Brain pericyte (primary cell): ENCODE measurements around the gene GPBP1L1.
"Not testable (repeated sequence)": the region's sequence is repeated elsewhere in the genome, so short reads cannot be mapped to it uniquely, and the experiment has no call there.

ENCODE experiments used
- DNase-seq: peaks from one replicate; pipeline ENCODE4 v3.0.0-alpha.2; 2012; ENCODE audit warnings: low read depth, low spot score

GPBP1L1 gene

DNA sequence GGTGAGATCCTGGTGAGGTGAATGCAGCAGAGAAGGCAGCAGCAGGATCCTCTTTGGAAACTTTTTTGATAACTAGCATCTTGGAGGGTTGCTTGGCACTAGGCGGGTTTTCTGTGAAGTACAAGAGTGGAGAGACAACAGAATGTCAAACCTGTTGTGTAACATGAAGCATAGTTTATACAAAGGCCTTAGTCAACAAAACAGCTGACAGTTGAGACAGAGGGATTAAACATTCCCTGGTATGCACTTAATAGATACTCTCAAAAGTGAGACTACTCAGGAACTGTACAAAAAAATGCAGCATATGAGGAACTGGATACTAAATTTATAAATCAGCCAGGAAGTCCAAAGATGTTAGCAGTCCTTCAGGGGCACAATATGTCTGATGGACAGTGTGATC lies 46.0 kb downstream of the GPBP1L1 start:
- no peak for DNase-seq

DNA sequence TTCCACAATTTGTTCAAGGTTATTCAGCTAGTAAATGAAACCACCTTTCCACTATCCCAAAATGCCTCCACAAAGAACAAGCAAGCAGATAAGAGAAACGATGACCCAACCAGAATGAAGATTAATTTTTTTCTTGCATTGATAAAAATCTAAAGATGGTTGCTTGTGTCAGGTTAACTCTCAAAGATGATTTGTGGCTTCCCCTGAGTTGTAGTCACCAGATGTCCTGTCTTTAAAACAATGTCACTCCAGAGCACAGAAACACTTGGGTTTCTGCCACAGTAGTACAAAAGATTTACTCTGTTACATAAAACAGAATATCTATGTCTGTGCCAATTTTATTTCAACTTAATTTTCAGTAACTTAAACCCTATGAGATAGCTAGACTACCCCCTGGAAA lies 51.1 kb downstream of the GPBP1L1 start:
- no peak for DNase-seq

DNA sequence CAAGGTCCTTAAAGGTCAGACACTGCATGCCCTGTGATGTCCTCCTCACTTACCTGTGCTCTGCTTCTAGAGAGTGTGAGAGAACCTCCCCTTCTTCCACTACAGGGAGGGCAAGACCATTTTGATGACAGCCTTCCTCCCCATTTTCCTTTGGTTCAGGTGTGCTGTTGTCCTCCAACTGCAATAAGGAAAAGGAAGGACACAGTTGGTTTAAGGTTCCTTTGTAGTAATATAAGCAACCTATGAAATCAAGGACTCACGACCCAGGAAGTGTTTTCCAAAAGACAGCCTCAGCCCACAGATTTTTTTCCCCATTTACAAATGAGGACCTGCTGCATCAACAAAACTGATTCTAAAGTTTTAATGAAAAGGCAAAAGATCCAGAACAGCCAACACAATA lies 55.9 kb downstream of the GPBP1L1 start:
- DNase-seq = no peak

DNA sequence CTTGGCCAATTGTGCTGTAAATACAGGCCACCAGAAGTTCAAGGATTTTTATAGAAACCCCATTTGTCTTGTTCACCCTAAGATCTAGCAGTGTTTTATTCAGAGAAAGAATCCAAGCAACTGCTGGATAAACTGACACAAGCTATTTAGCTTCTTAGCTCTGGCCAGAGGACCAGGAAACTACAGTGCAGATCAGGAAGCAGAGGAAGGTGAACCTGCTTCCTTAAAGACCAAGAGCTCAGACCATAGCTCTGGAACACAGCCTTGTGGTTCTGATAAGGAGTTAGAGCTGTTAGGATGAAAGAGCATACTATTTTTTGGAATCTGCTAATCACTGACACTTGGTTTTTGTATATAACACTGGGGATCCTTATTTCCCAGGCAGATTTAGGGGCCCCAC lies 57.3 kb downstream of the GPBP1L1 start:
- no peak for DNase-seq

DNA sequence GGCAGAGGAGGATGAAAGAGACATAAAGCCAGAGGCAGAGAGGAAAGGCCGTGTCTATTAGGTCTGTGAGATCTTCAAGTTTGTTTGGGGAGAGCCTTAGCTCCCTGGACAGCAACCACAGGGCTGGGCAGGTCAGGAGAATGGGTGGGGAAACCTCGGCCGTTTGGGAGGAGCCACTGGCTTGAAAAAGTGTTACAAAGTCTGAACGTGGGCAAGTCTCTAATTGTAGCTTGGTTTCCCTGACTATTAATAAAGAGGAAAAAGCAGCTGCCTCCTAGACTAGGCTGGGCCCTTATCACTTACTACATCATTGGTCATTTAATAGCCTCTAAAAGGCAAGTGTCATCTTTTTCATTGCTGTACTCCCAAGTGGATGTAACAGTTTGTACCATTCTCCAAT lies 62.4 kb downstream of the GPBP1L1 start, which contains the start of gene CCDC17:
CCDC17 (minus strand) TSS at position 83 of the 400 bp plus-strand sequence. CDS start 145 bp downstream, outside the sequence.
- DNase-seq = no peak

DNA sequence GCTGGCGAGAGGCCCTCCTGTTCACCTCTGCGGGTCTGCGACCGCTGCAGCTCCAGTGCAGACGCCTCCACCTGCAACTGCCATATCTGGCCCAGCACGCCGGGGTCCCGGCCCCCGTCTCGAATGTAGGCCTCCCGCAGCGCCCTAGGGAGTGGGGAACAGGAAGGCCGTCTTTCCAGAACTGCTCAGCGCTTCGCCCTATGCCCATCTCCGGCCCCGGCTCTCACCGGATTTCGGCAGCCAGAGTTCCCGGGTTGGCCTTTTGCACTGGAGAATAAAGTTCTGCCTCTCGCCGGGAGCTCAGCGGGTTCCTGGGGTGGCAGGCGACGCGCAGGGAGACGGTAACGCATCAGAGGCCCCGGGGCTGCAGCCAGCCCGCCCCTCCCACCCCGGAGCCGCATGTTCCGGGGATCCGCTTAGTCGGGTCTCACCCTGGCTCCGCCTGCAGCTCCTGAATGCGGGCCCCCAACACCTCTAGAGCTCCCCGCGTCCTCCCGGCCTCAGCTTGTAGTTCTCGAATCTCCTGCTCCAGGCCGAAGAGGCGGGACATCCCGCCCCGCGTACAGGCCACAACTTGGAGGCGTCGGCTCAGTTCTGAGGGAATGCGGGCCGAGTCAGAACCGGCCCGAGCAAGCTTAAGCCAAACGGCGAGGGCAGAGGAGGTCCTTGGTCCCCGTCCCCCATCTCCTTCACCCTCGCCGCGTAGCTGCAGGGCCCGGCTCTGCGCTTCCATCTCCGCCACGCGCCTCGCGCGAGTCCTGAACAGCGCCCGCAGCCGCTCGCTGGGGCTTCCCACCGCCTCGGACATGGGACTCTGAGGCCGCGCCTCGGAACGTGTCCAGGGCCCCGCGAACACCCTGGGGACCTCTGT lies 63.6 kb downstream of the GPBP1L1 start:
- no peak for DNase-seq

DNA sequence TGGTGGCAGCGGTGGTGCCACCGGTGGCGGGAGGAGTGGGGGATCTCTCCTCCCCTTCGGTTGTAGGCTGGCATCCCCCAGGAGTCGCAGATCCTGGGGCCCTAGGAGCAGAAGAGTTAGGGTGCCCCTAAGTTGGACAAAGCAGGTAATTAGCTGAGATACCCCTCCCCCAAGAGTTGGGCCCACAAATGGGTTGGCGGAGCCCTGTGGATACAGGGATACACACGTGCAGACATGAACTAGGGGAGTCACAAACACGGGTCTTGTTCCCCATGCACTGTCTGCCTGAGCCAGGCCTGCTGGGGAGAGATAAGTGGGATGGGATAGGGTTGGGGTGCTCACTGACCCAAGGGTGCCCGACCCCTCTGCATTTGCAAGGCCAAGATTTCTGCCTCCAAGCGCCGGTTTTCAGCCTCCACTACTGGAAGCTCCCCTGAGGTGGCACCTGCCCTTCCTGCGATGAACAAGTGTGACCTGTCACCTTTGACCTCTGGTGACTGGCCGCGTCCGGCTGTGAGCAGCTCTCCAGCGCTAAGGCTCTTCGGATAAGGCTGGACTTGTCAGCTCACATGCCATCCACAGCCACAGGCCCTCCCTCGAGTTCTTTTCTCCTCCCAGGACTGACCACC lies 64.3 kb downstream of the GPBP1L1 start:
- no peak for DNase-seq

DNA sequence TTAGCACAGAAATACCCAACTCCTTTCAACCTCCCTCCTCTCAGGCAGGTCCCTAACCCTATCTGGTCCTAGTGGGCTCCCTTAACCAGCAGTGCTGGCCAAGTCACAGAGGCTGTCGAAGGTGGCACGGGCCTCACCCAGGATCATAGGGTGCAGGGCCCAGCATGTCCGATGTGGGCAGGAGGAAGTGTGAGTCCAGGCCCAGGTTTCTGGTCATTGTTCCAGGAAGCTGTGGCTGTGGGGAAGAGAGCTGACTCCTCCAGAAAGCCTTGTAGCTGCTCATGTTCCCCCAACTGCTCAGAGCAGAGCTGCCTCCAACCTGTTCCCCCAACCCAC lies 64.9 kb downstream of the GPBP1L1 start:
- DNase-seq = no peak

DNA sequence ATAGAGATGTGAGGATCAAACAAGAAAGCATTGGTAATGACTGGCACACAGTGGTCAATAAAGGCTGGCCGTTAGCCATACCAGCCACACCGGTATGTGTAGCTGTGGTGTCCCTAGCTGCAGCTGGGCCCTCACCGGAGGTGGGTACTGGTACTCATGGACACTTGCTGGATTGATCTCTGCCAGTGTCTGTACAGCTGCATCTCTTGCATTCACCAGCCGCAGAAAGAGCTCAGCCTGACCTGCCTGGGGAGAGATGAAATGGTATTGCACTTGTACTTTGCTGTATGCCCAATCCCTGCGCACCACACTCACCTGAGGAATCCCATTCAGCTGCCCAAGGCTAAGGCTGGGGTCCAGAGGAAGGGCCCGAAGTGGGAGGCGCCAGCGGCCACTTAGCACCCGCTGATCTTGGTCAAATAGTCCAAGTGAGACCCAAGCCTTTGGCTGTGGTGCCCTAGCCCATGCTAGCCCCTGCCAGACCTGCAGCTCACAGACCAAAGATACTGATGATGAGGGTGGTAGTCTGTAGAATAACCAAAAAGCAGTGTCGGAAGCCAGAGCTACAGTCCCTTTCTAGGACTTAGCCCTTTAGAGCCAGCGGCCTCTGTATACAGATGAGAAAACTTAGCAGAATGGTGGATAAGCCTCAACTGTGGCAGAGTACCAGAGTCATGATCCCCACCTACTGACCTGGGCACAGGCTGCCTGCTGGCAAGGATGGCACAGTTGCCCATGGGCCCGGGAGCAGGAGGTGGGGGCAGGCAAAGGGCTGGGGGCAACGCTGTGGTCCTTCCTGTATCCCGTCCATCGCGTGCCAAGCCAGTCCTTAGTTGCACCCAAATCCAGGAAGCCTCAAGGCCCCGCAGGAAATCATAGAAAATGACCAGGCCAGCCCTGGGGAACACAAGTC lies 65.5 kb downstream of the GPBP1L1 start:
- no peak for DNase-seq

DNA sequence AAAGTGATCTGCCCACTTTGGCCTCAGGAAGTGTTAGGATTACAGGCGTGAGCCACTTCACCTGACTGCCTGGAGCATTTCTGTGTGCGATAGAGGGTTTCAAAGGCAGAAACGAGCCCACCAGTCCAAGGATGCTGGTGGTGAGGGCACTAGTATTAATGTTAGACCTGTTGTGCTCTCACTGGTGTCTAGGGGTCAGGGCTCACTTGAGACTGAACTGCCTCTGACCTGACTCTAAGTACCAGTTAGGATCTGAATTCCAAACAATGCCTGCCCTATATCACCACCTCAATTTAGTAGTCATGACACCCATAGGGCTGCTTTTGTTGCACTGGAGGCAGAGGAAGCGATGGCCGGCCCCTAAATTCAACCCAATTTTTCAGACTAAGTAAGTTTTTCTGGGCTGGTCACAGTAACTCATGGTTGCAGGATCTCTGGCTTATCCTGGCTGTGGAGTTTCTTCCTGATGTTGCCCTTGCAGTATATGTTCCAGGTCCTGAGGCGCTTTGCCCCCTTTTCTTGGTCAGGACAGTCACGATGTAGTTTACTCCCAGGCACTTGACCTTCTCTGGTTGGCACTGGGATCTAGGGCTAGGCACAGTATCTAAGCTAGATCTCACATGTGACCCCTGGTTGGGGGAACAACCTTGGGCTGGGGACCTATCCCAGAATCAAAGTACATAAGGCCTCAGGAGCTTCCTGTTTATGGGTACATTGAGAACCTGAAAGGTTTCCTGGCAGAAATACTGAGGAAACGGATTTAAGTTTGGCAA lies 67.0 kb downstream of the GPBP1L1 start:
- no peak for DNase-seq

DNA sequence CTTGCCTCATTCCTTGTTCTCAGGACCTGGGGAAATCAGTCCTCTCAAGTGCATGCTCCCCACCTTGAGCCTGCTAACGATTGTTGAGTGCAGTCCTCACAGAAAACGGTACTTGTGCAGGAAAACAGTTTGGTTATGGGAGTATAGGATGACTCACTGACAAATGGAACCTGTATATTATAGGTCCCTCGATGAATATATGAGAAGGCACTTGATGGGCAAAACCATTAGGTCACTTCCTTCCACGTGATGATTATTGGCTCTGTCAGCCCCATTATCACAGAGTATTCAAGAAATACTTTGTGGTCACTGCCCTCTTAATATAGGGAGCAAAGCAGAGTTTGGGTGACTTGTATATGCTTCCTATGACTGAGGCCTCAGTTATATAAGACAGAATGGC lies 68.7 kb downstream of the GPBP1L1 start:
- DNase-seq = no peak

DNA sequence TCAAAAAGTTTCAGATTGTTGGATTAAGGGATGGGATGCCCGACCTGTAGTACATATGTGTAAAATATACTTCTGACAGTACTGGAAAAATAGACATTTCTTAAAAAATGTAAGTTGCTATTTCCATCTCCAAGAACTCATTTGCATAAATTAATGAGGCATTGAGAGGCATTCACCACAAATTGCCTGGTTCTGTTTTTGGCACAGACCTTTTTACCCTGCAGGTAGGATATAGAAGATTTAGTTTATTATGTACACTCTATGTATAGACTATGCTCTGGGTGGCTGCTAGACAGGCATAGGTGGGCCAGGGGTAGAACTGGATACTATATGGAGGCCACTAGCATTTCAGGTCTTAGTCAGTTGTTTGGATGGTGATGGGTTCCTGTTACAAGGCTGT lies 70.4 kb downstream of the GPBP1L1 start:
- DNase-seq = no peak

DNA sequence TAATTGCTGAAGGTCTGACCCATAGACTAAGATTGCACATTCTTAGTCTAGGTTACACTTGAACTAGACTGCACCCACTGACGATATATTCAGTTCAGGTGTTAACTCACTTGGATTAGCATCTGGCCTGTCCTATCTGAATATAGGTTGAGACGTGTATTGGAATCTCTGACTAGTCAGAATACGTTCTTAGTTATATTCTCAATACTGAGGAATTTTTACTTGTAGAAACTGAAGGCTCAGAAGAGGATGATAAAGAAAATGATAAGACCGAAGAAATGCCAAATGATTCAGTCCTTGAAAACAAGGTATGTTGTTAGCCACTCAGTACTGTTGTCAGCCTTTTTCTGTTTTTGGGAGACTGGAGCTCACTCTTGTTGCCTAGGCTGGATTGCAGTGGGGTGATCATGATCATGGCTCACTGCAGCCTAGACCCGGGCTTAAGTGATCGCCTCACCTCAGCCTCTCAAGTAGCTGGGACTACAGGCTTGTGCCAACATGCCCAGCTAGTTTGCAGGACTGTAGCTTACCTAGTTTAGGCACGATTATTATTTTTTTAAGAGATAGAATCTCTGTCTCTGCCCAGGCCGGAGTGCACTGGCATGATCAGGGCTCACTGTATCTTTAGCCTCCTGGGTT lies 73.3 kb downstream of the GPBP1L1 start:
- DNase-seq = no peak

DNA sequence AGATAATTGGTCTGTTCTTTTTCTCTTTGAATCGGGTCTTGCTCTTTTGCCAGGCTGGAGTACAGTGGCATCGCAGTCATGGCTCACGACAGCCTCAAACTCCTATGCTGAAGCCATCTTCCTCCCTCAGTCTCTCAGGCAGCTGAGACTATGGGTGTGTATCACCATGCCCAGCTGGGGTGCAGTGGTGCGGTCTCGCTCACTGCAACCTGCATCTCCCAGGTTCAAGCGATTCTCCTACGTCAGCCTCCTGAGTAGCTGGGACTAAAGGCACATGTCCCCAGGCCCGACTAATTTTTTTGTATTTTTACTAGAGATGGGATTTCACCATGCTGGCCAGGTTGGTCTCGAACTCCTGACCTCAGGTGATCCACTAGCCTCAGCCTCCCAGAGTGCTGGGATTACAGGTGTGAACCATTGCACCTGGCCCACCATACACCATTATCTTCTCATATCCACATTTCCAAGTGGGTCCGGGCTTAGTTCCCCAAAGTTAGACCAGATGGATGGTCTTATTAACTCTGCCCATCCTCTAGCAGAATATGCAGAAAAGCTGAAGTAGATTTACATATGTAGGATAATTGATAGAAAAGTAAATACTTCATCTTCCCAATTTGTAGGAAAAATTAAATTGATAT lies 75.6 kb downstream of the GPBP1L1 start:
- DNase-seq = no peak

DNA sequence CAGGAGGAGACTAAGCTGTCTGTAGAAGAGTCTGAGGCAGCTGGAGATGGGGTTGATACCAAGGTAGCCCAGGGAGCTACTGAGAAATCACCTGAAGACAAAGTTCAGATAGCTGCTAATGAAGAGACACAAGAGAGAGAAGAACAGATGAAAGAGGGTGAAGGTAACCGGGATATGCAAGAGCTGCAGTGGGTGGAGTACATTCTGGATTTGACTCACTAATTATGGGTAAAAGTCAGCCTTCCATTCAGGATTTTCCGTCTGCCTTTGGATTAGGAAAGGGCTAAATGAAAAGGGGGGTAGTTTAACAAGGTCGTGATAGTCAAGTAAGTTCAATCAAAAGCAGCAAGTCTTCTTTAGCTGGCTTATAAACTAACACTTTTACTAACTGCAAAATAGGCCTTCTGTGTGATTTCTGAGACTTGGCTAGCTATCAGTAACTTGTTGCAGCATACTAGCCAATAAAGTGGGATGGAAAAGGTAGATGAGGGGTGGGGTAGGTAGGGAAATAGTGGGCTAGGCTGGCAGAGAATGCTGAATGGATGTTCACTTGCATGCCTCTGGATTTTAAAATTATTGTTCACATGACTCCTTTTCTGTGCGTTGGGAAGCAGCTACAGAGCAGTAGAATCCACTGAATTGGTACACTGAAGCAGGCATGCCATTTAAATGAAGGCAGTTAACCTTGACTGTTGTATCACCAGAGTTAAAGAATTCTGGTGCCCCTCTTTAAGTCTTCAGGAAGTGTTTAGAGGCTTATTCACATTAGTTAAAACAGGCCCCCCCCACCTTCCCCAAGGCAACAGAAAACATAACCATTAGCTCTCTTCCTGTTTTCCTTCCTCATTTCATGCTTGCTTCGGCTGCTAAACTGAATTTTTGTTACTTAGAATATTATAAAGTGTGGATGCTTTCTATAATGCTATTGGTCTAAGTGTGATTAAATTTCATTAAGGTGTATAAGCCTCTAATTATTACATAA lies 77.9 kb downstream of the GPBP1L1 start:
- DNase-seq = no peak

DNA sequence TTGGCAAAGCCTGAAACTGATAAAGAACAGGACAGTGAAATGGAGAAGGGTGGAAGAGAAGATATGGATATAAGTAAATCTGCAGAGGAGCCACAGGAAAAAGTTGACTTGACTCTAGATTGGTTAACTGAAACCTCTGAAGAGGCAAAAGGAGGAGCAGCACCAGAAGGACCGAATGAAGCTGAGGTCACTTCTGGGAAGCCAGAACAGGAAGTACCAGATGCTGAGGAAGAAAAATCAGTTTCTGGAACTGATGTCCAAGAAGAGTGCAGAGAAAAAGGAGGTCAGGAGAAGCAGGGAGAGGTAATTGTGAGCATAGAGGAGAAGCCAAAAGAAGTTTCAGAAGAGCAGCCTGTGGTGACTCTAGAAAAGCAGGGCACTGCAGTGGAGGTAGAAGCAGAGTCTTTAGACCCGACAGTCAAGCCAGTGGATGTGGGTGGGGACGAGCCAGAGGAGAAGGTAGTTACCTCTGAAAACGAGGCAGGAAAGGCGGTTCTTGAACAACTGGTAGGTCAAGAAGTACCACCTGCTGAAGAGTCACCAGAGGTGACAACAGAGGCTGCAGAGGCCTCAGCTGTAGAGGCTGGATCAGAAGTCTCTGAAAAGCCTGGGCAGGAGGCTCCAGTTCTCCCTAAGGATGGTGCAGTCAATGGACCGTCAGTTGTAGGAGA lies 78.8 kb downstream of the GPBP1L1 start:
- DNase-seq = no peak

DNA sequence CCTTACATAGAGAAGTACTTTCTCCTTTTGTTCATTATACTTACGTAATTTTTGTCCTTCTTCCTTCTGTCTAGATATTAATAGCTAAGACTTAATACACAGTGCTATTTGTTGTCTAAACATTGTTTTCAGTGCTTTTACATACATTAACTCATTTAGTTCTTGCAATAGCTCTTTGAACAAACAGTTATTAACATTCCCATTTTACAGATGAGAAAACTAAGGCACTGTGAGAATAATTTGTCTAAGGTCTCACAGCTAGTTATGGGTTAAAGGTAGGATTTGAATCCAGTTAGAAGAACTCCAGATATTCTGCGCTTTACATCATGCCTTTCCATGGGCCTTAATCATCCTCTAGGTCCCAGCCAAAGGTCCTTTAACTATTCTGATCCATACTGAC lies 82.1 kb downstream of the GPBP1L1 start:
- no peak for DNase-seq

DNA sequence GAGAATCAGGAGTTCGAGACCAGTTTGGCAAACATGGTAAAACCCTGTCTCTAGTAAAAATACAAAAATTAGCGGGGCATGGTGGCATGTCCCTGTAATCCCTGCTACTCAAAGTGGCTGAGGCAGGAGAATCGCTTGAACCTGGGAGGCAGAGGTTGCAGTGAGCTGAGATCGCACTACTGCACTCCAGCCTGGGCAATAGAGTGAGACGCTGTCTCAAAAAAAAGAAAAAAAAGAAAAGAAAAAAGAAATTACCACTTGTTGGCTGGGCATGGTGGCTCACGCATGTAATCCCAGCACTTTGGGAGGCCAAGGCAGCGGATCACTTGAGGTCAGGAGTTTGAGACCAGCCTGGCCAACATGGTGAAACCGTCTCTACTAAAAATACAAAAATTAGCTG lies 89.6 kb downstream of the GPBP1L1 start:
- not testable (repeated sequence) for DNase-seq

DNA sequence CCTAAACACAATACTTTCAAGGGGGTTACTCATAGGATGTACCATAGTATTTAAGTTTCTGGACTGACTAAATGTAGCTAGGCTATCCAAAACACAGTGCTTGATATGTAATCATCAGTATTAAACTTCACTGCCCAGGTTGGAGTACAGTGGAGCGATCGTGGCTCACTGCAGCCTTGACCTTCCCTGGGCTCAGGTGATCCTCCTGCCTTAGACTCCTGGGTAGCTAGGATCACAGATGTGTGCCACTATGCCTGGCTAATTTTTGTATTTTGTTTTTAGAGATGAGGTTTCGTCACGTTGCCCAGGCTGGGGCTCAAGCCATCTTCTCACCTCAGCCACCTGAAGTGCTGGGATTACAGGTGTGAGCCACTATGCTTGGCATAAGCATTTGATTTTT lies 91.9 kb downstream of the GPBP1L1 start:
- no peak for DNase-seq
